Ishikawa (cell line): ENCODE measurements around the gene SART3.

Experiments used
- CEBPB ChIP-seq: IDR thresholded peaks from 2 replicates; pipeline ENCODE4 v1.6.1; 2012
- CREB1 ChIP-seq: IDR thresholded peaks from 2 replicates; pipeline ENCODE4 v1.6.1; 2012; ENCODE audit warnings: low read depth
- EGR1 ChIP-seq: IDR thresholded peaks from 2 replicates; pipeline ENCODE4 v1.6.1; 2012
- EP300 ChIP-seq: IDR thresholded peaks from 2 replicates; pipeline ENCODE4 v1.6.1; 2012; ENCODE audit warnings: borderline replicate concordance
- NFIC ChIP-seq: IDR thresholded peaks from 2 replicates; pipeline ENCODE4 v1.6.1; 2012
- RAD21 ChIP-seq: IDR thresholded peaks from 2 replicates; pipeline ENCODE4 v1.6.1; 2012; ENCODE audit warnings: low read depth
- REST ChIP-seq: IDR thresholded peaks from 2 replicates; pipeline ENCODE4 v1.6.1; 2012; ENCODE audit warnings: low read depth, mild to moderate bottlenecking
- TAF1 ChIP-seq: IDR thresholded peaks from 2 replicates; pipeline ENCODE4 v1.6.1; 2012; ENCODE audit warnings: low read depth, mild to moderate bottlenecking
- TCF12 ChIP-seq: IDR thresholded peaks from 2 replicates; pipeline ENCODE4 v1.6.1; 2012; ENCODE audit warnings: low read depth
- YY1 ChIP-seq: IDR thresholded peaks from 2 replicates; pipeline ENCODE4 v1.6.1; 2012; ENCODE audit warnings: low read depth
- TF ChIP-seq, protein P1 (sequence below): IDR thresholded peaks from 2 replicates; pipeline ENCODE4 v1.6.1; 2012

DNA sequence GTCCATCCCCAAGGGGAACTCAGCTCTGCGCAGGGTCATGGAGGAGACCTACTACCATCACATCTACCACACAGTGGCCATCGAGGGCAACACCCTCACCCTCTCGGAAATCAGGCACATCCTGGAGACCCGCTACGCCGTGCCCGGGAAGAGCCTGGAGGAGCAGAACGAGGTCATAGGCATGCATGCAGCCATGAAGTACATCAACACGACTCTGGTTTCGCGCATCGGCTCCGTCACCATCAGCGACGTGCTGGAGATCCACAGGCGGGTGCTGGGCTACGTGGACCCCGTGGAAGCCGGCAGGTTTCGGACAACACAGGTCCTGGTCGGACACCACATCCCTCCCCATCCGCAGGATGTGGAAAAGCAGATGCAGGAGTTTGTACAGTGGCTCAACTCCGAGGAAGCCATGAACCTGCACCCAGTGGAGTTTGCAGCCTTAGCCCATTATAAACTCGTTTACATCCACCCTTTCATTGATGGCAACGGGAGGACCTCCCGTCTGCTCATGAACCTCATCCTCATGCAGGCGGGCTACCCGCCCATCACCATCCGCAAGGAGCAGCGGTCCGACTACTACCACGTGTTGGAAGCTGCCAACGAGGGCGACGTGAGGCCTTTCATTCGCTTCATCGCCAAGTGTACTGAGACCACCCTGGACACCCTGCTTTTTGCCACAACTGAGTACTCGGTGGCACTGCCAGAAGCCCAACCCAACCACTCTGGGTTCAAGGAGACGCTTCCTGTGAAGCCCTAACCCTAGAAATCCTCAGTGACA is 42.1 kb downstream of the SART3 start:
- TF ChIP-seq EGR1 = no peak
- no peak for TF ChIP-seq CEBPB
- TF ChIP-seq YY1 = no peak
- no peak for TF ChIP-seq EP300
- no peak for TF ChIP-seq NFIC
- no peak for TF ChIP-seq REST
- no peak for TF ChIP-seq TAF1
- no peak for TF ChIP-seq CREB1
- TF ChIP-seq RAD21 = no peak
- TF ChIP-seq, protein P1, sequence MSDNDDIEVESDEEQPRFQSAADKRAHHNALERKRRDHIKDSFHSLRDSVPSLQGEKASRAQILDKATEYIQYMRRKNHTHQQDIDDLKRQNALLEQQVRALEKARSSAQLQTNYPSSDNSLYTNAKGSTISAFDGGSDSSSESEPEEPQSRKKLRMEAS = no peak
- TF ChIP-seq TCF12 = no peak
